Fibroblast of peridontal ligament (primary cell): ENCODE data around the gene NCOR1.
"Not testable (repeated sequence)": the region's sequence is repeated elsewhere in the genome, so short reads cannot be mapped to it uniquely, and the experiment has no call there.

Experiments used
- DNase-seq: peaks from one replicate; pipeline ENCODE4 v3.0.0-alpha.2; 2010; ENCODE audit errors: extremely low read depth

NCOR1 gene

DNA sequence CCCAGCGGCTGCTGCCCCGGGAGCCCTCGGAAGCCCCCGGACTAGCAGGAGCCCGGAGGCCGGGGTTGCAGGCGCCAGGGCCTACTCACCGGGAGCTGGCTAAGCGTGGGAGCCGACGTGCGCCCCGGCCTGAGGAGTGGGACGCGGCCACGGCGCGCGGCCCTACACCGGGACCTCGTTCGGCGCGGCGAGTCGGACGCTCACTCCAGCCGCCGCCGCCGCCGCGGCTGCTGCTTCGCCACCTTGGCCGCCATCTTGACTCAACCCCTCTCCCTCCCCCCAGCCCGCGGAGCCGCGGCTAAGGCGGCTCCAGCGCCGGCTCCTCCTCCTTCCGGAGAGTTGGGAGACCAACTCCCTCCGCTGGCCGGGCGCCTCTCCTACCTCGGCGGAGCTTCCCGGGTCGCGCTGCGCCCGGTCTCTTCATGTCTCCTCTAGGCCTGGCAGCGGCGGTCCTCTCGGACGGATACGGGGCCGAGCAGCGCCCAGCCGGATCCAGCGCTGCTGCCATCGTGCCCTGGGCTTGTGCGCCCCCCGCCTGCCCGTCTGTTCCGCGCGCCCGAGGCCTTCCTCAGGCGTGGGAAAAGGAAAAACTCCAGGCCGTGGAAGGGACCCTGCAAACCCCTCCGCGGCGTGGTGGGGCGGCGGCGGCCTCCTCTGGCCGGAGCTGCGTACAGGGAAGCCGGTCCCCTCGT lies at the start of gene NCOR1:
TSS of gene NCOR1 (minus strand) at position 262 of the 692 bp plus-strand sequence. CDS start 20,965 bp downstream, outside the sequence.
- DNase-seq = peak; percentile 88

DNA sequence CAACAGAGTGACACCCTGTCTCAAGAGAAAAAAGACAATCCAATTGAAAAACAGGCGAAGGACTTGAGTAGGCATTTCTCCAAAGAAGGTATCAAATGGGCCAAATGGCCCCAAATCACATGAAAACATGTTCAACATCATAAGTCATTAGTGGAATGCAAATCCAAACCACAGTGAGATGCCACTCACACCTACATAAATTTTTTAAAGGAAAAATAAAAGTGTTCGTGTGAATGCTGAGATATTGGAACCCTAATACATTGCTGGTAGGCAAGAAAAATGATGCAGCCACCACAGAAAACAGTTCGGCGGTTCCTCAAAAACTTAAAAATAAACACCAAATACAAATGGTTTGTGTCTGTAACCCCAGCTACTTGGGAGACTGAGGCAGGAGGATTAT lies 46.9 kb upstream of the NCOR1 start:
- DNase-seq = no peak

DNA sequence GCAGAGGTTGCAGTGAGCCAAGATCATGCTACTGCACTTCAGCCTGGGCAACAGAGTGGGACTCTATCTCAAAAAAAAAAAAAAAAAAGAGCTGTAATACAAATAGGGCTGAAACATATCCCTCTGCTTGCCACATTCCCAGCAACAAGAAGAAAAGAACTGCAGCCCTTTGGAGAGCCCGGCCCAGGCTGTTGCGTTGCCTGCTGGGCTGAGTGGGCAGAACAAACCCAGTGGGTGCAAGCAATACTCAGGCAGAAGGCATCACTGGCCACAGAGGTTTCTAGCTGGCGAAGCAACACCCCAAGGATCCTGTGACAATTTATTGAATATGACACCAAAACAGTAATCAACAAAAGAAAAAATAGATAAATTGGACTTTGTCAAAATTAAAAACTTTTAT lies 45.7 kb upstream of the NCOR1 start:
- DNase-seq = no peak

DNA sequence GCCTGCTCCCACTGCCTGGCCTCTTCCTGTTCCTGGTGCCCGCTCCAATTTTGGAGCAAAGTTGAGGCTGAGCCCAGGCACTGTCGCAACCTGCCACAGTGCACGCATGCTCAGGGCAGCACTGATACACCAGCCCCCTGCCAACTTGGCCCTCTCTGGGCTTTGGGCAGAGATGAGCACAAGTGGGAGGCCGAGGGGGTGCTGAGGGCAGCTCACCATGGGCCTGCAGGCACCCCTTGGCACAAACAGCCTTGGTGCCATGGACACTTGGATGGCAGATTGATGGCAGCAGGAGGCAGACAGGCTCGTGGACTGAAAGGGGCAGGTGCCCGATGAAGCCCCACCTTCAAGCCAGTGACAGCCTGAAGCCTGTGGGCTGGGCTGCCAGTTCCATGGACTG lies 44.6 kb upstream of the NCOR1 start:
- DNase-seq = no peak

DNA sequence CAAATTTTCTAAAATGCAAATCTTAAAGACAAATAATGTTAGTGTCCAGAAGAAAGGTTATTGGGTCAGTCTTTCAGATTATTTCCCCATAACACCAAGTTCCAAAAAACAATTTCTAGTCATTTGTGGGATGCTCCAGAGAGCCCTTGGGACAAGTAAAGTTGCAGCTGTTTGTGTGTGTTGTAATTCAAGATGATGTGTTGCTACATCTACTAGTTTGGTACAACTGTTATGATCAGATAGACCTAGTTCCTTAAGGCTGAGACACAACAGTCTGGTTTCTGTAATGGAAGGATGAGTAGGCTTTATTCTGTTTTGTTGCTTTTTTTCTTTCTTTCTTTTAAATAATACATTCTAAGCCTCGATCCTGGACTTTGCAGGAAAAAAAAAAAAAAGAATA lies 43.6 kb upstream of the NCOR1 start:
- peak; percentile 74 for DNase-seq

DNA sequence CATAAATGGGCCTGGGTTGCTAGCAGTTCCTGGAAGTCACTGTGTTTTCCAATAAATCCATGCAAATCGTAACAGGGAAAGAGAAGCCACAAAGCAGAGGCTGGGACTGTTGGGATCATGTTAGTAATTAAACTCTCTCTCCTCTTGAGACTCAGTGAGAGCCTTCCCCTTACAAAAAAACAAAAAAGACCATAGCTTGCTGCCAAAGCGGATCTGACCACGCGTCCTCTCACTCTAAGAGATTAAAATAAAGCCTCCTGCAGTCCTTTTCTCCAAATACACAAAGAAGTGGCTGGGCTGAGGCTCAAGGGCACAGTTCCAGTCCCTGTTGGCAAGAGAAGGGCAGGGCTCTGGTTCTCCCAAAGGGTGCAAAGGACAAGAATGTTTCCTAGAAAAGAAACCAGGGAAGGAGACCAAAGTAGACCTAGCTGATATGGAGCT lies 40.2 kb upstream of the NCOR1 start:
- DNase-seq = peak; percentile 69

DNA sequence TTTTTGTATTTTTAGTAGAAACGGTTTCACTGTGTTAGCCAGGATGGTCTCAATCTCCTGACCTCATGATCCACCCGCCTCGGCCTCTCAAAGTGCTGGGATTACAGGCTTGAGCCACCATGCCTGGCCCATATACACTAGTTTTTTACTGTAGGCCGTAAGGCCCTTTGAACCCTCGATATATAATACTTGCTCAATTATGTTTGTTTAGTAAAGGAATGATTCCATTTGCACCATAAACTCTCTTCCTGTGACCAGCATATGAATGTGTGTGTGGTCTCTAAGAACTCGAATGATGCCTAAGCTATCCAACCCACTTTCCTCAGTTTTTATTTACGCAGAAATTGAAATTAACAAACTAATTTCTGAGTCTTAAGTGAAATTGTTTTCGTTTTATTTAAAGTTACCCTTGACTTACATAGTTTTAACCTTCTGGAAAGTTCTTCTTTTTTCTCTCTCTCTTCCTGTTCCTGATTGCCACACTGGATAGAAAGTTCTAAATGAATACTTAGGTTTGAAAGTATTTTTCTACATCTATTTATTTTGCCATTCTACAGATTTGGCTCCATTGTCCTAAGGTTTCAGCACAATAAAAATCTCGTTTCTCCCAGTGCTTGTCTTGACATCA lies 39.6 kb upstream of the NCOR1 start:
- DNase-seq = no peak

DNA sequence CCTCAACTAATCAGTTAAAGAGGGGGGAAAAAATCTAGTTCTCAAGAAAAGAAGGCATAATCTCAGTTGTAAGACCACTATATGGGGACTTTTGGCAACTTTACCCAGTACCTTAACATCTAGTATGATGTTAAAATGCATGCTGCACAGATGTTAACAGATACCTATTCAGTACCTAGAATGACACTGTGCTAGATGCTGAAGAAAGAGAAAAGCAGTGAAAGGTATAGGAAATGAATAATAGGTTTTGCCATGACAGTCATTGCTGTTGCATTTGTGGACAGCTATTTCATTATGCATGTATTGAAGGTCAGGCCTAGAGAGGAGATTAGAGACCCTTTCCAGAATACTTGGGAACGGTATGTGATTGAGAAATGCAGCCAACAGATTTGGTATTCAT lies 36.2 kb upstream of the NCOR1 start:
- DNase-seq = no peak

DNA sequence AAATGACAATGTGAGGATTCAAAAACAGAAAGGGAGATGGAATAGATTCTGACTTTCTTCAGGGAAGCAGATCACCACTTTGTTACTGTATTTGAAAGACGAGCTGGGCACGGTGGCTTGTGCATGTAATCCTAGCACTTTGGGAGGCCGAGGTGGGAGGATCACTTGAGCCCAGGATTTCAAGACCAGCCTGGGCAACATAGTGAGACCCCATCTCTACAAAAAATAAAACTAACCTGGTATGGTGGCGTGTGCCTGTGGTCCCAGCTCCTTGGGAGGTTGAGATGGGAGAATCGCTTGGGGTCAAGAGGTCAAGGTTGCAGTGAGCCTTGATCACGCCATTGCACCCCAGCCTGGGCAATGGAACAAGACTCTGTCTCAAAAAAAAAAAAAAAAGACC lies 35.7 kb upstream of the NCOR1 start:
- DNase-seq = no peak

DNA sequence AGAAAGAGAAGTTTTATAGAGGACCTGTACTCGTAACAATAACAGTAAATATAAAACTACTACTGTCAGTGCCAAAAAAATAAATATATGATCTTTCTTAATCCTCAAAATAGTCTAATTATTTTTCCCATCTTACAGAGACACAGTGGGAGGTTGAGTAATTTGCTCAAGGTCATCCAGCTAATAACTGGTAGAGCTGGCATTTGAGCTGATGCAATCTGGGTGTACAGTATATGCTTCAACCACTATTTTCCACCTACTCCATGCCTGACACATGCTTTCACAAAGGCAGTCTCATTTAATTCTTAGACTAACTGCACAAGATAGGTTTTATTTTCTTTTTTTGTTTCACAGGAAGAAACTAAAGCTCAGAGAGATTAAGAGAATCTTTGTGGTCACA lies 35.3 kb upstream of the NCOR1 start:
- DNase-seq = peak; percentile 52

DNA sequence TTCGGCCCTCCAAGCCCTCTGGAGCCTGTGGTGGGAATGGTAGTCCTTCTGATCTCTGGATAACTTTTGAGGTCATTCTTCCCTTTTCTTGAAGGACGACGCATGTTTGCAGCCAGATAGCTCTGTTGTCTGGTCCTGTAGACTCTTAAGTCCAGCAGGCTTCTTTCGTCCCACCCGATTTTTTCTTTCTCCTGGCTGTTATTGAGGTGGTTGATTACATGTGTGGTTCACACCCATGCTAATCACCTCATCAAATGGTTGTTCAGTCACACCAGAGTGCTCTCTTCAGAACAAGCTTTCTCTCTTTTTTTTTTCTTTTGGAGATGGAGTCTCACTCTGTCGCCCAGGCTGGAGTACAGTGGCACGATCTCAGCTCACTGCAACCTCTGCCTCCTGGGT lies 32.3 kb upstream of the NCOR1 start:
- no peak for DNase-seq

DNA sequence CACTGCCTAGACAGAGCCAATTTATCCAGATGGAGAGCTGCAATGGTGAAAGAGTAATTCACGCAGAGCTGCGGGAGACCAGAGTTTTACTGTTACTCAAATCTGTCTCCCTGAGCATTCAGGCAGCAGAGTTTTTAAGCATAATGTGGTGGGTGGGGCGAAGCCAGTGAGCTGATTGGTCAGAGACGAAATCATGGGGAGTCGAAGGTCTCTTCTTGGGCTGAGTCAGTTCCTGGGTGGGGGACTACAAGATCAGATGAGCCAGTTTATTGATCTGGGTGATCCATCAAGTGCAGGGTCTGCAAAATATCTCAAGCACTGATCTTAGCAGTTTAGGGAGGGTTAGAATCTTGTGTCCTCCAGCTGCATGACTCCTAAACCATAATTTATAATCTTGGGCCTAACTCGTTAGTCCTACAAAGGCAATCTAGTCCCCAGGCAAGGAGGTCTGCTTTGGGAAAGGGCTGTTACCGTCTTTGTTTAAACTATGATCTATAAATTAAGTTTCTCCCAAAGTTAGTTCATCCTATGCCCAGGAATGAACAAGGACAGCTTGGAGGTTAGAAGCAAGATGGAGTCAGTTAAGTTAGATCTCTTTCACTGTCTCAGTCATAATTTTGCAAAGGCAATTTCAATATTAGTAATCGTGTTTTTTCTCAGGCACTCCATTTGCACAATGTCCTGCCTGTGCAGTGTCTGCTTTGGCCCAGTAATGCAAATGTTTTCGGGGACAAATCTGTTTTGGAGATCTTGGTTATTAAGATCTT lies 28.6 kb upstream of the NCOR1 start:
- no peak for DNase-seq

DNA sequence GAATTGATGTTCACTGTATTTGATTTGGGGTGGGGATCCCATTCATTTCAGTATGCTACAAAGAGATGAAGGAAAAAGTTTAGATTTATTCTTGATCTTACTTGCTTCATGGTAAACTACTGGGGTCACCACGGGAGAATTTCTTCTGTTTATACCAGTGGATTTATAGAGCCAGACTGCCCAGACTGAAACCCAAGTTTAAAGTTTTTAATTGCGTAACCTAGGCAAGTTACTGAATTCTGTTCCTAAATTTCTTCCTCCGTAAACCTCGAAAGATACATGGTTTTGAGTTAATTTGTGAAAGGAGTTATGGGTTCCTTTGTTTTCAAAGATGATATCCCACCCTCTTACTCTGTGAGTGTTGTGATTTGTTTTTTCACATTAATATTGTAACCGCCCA lies 28.1 kb upstream of the NCOR1 start:
- no peak for DNase-seq

DNA sequence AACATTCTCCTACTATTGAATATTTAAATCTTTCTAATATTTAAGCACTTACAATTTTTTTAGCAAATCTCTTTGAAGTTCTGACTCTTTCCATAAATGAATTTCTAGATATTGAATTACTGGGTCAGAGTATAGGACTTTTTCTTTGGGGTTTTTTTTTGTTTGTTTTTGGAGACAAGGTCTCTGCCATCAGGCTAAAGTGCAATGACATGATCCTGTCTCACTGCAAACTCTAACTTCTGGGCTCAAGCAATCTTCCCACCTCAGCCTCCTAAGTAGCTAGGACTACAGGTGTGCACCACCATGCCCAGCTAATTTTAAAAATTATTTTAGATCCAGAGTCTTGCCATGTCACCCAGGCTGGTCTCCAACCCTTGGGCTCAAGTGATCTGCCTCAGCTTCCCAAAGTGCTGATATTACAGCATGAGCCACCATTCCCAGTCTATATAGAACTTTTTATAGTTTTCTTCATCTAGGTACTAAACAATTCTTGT lies 26.6 kb upstream of the NCOR1 start:
- no peak for DNase-seq

DNA sequence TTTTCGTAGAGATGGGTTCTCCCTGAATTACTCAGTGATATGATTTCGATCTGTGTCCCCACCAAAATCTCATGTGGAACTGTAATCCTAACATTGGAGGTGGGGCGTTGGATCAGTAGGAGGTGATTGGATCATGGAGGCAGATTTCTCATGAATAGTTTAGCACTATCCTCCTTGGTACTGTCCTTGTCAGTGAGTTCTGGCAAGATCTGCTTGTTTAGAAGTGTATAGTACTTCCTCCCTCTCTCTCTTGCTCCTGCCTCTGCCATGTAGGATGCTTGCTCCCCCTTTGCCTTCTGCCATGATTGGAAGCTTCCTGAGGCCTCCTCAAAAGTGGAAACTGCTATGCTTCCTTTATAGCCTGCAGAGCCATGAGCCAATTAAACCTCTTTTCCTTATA lies 24.6 kb upstream of the NCOR1 start:
- no peak for DNase-seq

DNA sequence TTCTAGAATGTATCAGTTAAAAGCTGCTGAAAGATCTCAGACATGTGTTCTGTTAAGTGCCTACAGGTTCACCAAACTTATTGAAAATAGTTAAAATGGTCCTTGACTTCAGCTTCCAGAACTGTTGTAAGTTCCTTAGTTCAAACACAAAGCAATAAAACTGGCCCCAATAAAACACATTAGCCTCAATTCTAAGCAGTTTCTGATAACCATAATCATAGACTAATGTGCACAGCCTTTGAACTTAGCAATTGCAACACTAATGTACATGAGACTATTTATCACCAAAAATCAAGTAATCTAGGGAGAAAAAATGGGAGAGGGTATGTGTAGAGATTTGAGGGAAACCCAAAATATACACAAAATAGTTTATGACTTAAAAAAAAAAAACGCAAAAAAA lies 17.1 kb upstream of the NCOR1 start:
- no peak for DNase-seq

DNA sequence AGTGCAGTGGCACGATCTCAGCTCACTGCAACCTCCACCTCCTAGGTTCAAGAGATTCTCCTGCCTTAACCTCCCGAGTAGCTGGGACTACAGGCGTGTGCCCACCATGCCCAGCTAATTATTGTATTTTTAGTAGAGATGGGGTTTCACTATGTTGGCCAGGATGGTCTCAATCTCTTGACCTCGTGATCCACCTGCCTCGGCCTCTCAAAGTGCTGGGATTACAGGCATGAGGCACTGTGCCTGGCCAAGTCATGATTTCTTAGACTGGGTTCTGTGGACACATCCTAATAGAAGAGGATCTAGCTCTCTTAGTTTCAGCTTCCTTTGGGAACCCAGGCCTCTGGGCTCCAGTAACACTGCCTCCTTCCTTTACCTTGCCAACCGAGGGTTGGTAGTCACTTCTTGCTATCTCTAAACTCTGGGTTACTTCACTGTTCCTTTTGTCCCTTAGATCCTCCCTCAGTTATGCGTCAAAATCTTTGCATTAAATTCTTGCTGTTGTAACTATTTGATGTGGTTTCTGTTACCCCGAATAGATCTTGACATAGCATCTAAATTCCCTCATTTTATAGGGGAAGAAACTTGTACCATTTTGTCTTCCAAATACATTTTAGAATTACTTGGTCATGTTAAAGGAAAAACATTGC lies 14.7 kb upstream of the NCOR1 start:
- not testable (repeated sequence) for DNase-seq

DNA sequence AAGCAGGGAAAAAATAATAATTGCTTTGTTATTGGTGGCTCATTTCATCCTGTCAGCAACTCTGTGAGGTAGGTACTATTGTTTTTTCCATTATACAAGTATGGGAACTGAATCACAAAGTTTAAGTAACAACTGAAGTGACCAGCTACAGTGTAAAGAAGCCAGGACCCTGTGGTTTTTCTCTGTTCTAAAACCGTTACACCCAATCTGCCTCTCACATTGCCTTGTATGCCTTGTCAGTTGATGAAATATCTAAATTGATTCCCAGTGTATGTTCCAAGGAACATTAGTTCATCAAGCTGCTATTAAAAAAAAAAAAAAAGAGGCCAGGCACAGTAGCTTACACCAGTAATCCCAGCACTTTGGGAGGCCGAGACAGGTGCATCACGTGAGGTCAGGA lies 7.1 kb upstream of the NCOR1 start:
- peak; percentile 49 for DNase-seq

DNA sequence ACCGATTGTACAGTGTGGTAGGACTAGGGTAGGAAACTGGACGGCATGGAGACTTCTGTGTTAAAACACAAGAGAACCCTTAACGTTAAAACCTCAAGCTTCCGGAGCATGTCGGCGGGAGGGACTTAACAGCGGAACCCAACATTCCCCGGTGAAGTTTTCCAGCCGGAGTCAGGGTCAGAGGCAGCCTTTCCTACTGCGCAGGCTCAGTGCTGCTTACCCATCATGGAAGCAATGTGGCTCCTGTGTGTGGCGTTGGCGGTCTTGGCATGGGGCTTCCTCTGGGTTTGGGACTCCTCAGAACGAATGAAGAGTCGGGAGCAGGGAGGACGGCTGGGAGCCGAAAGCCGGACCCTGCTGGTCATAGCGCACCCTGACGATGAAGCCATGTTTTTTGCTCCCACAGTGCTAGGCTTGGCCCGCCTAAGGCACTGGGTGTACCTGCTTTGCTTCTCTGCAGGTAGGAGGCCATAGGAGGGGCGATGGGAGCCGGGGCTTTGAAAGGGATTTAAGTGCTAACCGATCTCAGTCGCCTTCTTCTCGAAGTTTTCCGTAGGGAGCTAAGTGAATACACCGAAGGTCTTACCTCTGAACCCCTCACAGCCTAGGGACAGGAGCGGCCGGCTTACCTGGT lies 1.8 kb upstream of the NCOR1 start, which contains the start of gene PIGL:
TSS of gene PIGL (plus strand) at position 209 of the 634 bp plus-strand sequence. CDS start at position 226, 17 bp downstream.
- DNase-seq = peak; percentile 97

DNA sequence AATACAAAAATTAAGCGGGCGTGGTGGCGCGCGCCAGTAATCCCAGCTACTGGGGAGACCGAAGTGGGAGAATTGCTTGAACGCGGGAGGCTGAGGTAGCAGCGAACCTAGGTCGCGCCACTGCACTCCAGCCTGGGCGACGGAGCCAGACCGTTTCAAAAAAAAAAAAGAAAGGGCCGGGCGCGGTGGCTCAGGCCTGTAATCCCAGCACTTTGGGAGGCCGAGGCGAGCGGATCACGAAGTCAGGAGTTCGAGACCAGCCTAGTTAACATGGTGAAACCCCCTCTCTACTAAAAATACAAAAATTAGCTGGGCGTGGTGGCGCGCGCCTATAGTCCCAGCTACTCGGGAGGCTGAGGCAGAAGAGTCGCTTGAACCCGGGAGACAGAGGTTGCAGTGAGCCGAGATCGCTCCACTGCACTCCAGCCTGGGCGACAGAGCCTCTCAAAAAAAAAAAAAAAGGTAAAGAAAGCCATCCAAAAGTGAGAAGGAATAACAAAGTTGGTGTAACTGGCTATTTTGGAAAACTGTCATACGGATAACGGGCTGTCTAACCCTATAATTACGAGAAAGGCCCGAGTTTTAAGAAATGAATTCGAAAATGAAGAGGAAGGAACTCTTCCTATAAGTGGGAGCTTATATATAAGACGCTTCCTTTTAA lies 1.1 kb upstream of the NCOR1 start:
- not testable (repeated sequence) for DNase-seq

DNA sequence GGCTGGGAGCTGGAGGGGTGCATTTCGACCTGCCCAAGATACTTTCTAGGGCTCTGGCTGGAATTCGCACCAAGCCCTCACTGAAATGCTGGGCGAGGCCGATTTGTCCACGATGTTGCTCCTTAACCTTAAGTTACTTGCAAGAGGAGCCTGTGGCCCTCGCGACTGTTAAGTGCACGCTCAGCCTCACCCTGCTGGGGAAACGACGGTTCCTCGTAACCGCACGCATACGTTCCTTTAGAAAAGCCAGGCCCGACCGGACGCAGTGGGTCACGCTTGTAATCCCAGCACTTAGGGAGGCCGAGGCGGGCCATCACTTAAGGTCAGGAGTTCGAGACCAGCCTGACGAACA lies 607 bp upstream of the NCOR1 start:
- DNase-seq = peak; percentile 51
